Measurements from ENCODE around the gene TBL1X. TPM values are rescaled to one million over a fixed set of nuclear protein-coding genes. Genes with fewer than 3 reads are reported as not detected.

TBL1X gene
- total and polyA plus RNA-seq, 2 of the 8 experiments (the other 6 are each of a cell fraction or from before 2014, with no cell fraction given), result 13.3 to 25.6 TPM

DNA sequence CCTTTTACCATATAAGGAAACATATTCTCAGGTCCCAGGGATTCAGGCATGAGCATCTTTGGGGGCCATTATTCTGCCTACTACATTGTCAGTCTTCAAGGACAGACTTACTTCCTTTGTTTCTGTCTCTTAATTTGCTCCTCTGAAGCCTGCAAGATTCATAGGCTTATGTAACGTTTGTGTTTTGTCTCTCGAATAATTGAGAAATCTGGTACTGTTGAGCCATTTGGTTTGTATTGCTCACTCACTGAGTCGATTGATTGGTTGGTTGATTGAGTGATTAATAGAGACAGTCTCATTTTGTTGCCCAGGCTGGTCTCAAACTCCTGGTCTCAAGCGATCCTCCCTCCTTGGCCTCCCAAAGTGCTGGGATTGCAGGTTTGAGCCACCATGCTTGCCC lies 23.7 kb downstream of the TBL1X start:
- H3K18ac ChIP-seq (ENCODE audit: extremely low read depth, low read length), result no peak overlapping the region
- FAIRE-seq (no peak), DNase-seq (ENCODE audit: low read depth in 1 of 2, low spot score in 2 of 2) (no peak)
- H2AFZ ChIP-seq (ENCODE audit: low read length), result no peak overlapping the region
- no peak overlapping the region for H2BK120ac ChIP-seq (replicated peaks; ENCODE audit: low read depth, low read length)
- no peaks in the 10 kb centered on the region; the same call in 1 of the 2 replicates for H3K79me1 ChIP-seq (ENCODE audit: low read depth, low read length)
- no peak overlapping the region for H3K4ac ChIP-seq (replicated peaks; ENCODE audit: insufficient read length, low read depth, low read length)
- H3K9me3 ChIP-seq (ENCODE audit: insufficient read depth in 2 of 2, low read depth in 1 of 2, low read length in 1 of 2), result no peaks in the 10 kb centered on the region
- ChIA-PET POLR2A (ENCODE audit: partially characterized antibody) (no interaction called here), CTCF (ENCODE audit: partially characterized antibody) (no interaction called here)
- no peak overlapping the region for H3K27ac ChIP-seq (ENCODE audit: low read depth, low read length)
- H3K56ac ChIP-seq (replicated peaks; ENCODE audit: insufficient read length, low read depth, low read length), result no peak overlapping the region
- no peaks in the 10 kb centered on the region for H3K36me3 ChIP-seq (ENCODE audit: control insufficient read depth in 2 of 4, insufficient read depth in 4 of 4, low read length in 3 of 4)
- H3K23ac ChIP-seq (ENCODE audit: insufficient read length), result no peak overlapping the region
- H2BK12ac ChIP-seq (ENCODE audit: low read depth, low read length), result no peak overlapping the region
- WGBS, 2 experiments (ENCODE audit: extremely low coverage in 1 of 2, insufficient coverage in 1 of 2, insufficient read length in 1 of 2, insufficient replicate concordance in 2 of 2, low coverage in 1 of 2, low lambda C conversion rate in 2 of 2, missing lambda C conversion rate in 1 of 2), result 71% methylated on average over 4 of the region's 4 CpGs; no CpG with 5 or more reads in 1 of the 2 experiments
- H3K4me2 ChIP-seq (ENCODE audit: insufficient read depth in 1 of 2, low read depth in 2 of 2, low read length in 2 of 2), result no peak overlapping the region
- no peak overlapping the region for H4K5ac ChIP-seq (ENCODE audit: insufficient read length, low read depth, low read length)
- peaks cover 0 to 1% of the 10 kb centered on the region in 2 experiments for H4K20me1 ChIP-seq (replicated peaks in 1 of 2; ENCODE audit: control insufficient read depth in 1 of 2, insufficient read depth in 2 of 2, low read length in 2 of 2)
- no peak overlapping the region for H2BK5ac ChIP-seq (ENCODE audit: low read depth, low read length)
- H3K14ac ChIP-seq (ENCODE audit: insufficient read length), result no peak overlapping the region
- no peak overlapping the region for H3K4me3 ChIP-seq (ENCODE audit: extremely low read depth in 1 of 4, insufficient read depth in 2 of 4, low read depth in 3 of 4, low read length in 4 of 4)
- H3K23me2 ChIP-seq (ENCODE audit: low read depth, low read length), result no peaks in the 10 kb centered on the region
- H3K79me2 ChIP-seq (ENCODE audit: control insufficient read depth in 1 of 2, insufficient read depth in 2 of 2, low read length in 2 of 2), result peaks cover 0 to 55% of the 10 kb centered on the region in 2 experiments; a peak in 2 of 4 replicates
- no peak overlapping the region for H3K9ac ChIP-seq (replicated peaks in 1 of 4; ENCODE audit: extremely low read depth in 1 of 4, low read depth in 3 of 4, low read length in 3 of 4)
- H2BK15ac ChIP-seq (ENCODE audit: low read length), result no peak overlapping the region
- no peaks in the 10 kb centered on the region for H3K4me1 ChIP-seq (replicated peaks in 1 of 4; ENCODE audit: control insufficient read depth in 3 of 4, insufficient read depth in 4 of 4, low read length in 3 of 4)
- no peak overlapping the region for H4K8ac ChIP-seq (ENCODE audit: extremely low read depth, insufficient read depth, low read length)
- no peaks in the 10 kb centered on the region for H3K27me3 ChIP-seq (replicated peaks in 1 of 4; ENCODE audit: control insufficient read depth in 3 of 4, extremely low read depth in 1 of 4, insufficient read depth in 3 of 4, low read length in 3 of 4)
- no peak overlapping the region for H2BK20ac ChIP-seq (ENCODE audit: low read length)
- no peak overlapping the region for H2AK5ac ChIP-seq (ENCODE audit: low read depth, low read length)
- no peak overlapping the region for H4K91ac ChIP-seq (replicated peaks; ENCODE audit: insufficient read length, low read length)
- no peak for TF ChIP-seq PHF8 (conservative IDR thresholded peaks at IDR 0.05; ENCODE audit: low read depth, low read length)
- no peak for TF ChIP-seq JUND (IDR thresholded peaks at IDR 0.05; ENCODE audit: low read length)
- no peak for TF ChIP-seq NRF1 (IDR thresholded peaks at IDR 0.05; ENCODE audit: low read depth, low read length)
- TF ChIP-seq, protein P1, sequence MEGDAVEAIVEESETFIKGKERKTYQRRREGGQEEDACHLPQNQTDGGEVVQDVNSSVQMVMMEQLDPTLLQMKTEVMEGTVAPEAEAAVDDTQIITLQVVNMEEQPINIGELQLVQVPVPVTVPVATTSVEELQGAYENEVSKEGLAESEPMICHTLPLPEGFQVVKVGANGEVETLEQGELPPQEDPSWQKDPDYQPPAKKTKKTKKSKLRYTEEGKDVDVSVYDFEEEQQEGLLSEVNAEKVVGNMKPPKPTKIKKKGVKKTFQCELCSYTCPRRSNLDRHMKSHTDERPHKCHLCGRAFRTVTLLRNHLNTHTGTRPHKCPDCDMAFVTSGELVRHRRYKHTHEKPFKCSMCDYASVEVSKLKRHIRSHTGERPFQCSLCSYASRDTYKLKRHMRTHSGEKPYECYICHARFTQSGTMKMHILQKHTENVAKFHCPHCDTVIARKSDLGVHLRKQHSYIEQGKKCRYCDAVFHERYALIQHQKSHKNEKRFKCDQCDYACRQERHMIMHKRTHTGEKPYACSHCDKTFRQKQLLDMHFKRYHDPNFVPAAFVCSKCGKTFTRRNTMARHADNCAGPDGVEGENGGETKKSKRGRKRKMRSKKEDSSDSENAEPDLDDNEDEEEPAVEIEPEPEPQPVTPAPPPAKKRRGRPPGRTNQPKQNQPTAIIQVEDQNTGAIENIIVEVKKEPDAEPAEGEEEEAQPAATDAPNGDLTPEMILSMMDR (IDR thresholded peaks at IDR 0.05; ENCODE audit: control extremely low read depth in 1 of 3, insufficient read depth in 1 of 3, low read depth in 1 of 3, low read length in 3 of 3), result no peak
- no peak for TF ChIP-seq SIX5 (IDR thresholded peaks at IDR 0.05; ENCODE audit: low read depth, low read length)
- TF ChIP-seq SP4 (IDR thresholded peaks at IDR 0.05; ENCODE audit: low read length), result no peak
- no peak for TF ChIP-seq ASH2L (IDR thresholded peaks at IDR 0.05; ENCODE audit: low read length)
- no peak for TF ChIP-seq SIN3A (conservative IDR thresholded peaks at IDR 0.05 in 1 of 2, IDR thresholded peaks at IDR 0.05 in 1 of 2; ENCODE audit: low read depth in 1 of 2, low read length in 2 of 2)
- TF ChIP-seq SUZ12 (IDR thresholded peaks at IDR 0.05; ENCODE audit: low read length), result no peak
- no peak for TF ChIP-seq SAP30 (IDR thresholded peaks at IDR 0.05; ENCODE audit: insufficient read depth, insufficient replicate concordance, low read length)
- no peak for TF ChIP-seq EP300 (IDR thresholded peaks at IDR 0.05; ENCODE audit: borderline replicate concordance in 1 of 2, low read depth in 2 of 2, low read length in 2 of 2)

All from H1 (cell line).